ENCODE measurements around the gene LRRN4CL. TPM values are rescaled to one million over a fixed set of nuclear protein-coding genes. Genes with fewer than 3 reads are reported as not detected.
A peak's percentile ranks its signal among the peaks of the same experiment; 100 is the strongest.

The LRRN4CL gene
- polyA plus RNA-seq, 1 experiment: 2.9 TPM

GRCh38 chr11:62710001-62710345 lies 20.6 kb upstream of the LRRN4CL start:
- H3K36me3 ChIP-seq (ENCODE audit: control insufficient read depth, insufficient read depth, low read length): peaks cover 17% of the 10 kb centered on the region
- DNase-seq (ENCODE audit: low read depth): no peak
- no peaks in the 10 kb centered on the region for H3K27me3 ChIP-seq (ENCODE audit: control insufficient read depth, insufficient read depth, low read length)
- ChIA-PET CTCF (interaction anchor here (1.4 kb wide), 1 partner anchor 15 kb away, joined by 3 read pairs; no protein-coding TSS in a partner anchor), POLR2A (interaction anchor here (1.0 to 1.5 kb wide), 2 partner anchors 16 to 17 kb away, joined by 3 to 7 read pairs; partner anchors contain the start of gene HNRNPUL2)
- H3K4me3 ChIP-seq (ENCODE audit: low read depth, low read length): peak overlapping the region; percentile 34
- no peak for TF ChIP-seq CTCF (IDR thresholded peaks at IDR 0.05; ENCODE audit: insufficient read depth, low read depth, low read length)

GRCh38 chr11:62709247-62710000 lies 20.1 kb upstream of the LRRN4CL start:
- ChIA-PET POLR2A (interaction anchor here (1.0 to 1.5 kb wide), 3 partner anchors 17 to 45 kb away, joined by 3 to 7 read pairs (median 3); partner anchors contain the start of genes C11orf98 and HNRNPUL2), CTCF (interaction anchor here (1.0 to 2.2 kb wide), 4 partner anchors 15 to 149 kb away, joined by 3 to 11 read pairs (median 5); no protein-coding TSS in a partner anchor)
- H3K36me3 ChIP-seq (ENCODE audit: control insufficient read depth, insufficient read depth, low read length): peaks cover 12% of the 10 kb centered on the region

GRCh38 chr11:62708793-62709192 lies 19.5 kb upstream of the LRRN4CL start:
- DNase-seq (ENCODE audit: low read depth): no peak
- no peaks in the 10 kb centered on the region for H3K27me3 ChIP-seq (ENCODE audit: control insufficient read depth, insufficient read depth, low read length)
- POLR2A ChIA-PET: interaction anchor here (1.0 to 1.5 kb wide), 3 partner anchors 17 to 44 kb away, joined by 3 to 7 read pairs (median 3); partner anchors contain the start of genes C11orf98 and HNRNPUL2
- peaks cover 10% of the 10 kb centered on the region for H3K36me3 ChIP-seq (ENCODE audit: control insufficient read depth, insufficient read depth, low read length)
- no peak for TF ChIP-seq CTCF (IDR thresholded peaks at IDR 0.05; ENCODE audit: insufficient read depth, low read depth, low read length)
- CTCF ChIA-PET: interaction anchor here (1.0 to 2.2 kb wide), 5 partner anchors 14 to 148 kb away, joined by 3 to 11 read pairs (median 5); partner anchors contain the start of gene UQCC3
- peak overlapping the region; percentile 46 for H3K4me3 ChIP-seq (ENCODE audit: low read depth, low read length)

More at GRCh38 chr11:62709247-62710000, 20.1 kb upstream of the LRRN4CL start:
- 0 out of 2 replicates have a peak, but pooled peaks have one; percentile 7 for TF ChIP-seq CTCF (IDR thresholded peaks at IDR 0.05; ENCODE audit: insufficient read depth, low read depth, low read length)
- Histone ChIP-seq H3K4me3 (ENCODE audit: low read depth, low read length) (peak overlapping the region; percentile 46), H3K27me3 (ENCODE audit: control insufficient read depth, insufficient read depth, low read length) (no peaks in the 10 kb centered on the region)
- DNase-seq (ENCODE audit: low read depth): peak; percentile 84

GRCh38 chr11:62708392-62708791 lies 19.1 kb upstream of the LRRN4CL start:
- no peak for DNase-seq (ENCODE audit: low read depth)
- no peaks in the 10 kb centered on the region for H3K27me3 ChIP-seq (ENCODE audit: control insufficient read depth, insufficient read depth, low read length)
- TF ChIP-seq CTCF (IDR thresholded peaks at IDR 0.05; ENCODE audit: insufficient read depth, low read depth, low read length): no peak
- ChIA-PET POLR2A (interaction anchor here (0.5 to 1.0 kb wide), 2 partner anchors 44 to 153 kb away, joined by 3 read pairs; partner anchors contain the start of gene C11orf98), CTCF (interaction anchor here (1.0 to 2.2 kb wide), 5 partner anchors 14 to 148 kb away, joined by 3 to 11 read pairs (median 5); partner anchors contain the start of gene UQCC3)
- peaks cover 6% of the 10 kb centered on the region for H3K36me3 ChIP-seq (ENCODE audit: control insufficient read depth, insufficient read depth, low read length)
- H3K4me3 ChIP-seq (ENCODE audit: low read depth, low read length): no peak overlapping the region; the same call in 1 of the 2 replicates

Measured in BJ (cell line).